ENCODE results near the gene ZNF468. TPM values are rescaled to one million over a fixed set of nuclear protein-coding genes. Genes with fewer than 3 reads are reported as not detected.
"Not testable (repeated sequence)": the region's sequence is repeated elsewhere in the genome, so short reads cannot be mapped to it uniquely, and the experiment has no call there.

The ZNF468 gene
- total RNA-seq, 1 donor from 2014 or later, result 14.8 TPM

GRCh38 chr19:52829866-52830265 is 27.6 kb downstream of the ZNF468 start:
- DNase-seq (ENCODE audit: low read depth in 2 of 2), result not testable (repeated sequence)

DNA sequence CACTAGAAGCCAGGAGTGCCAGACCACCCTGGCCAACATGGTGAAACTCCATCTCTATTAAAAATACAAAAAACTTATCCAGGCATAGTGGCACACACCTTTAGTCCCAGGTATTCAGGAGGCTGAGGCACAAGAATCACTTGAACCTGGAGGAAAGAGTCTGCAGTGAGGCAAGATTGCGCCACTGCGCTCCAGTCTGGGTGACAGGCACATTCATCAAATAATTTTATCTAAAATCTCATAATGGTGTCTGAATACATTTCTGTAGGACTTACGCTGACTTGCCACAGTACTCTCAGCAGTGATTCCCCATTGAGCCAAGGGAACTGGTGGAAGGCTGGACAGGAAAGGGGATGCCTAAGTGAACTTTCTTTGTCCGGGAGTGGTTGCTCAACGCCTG is 31.7 kb downstream of the ZNF468 start:
- DNase-seq (ENCODE audit: low read depth in 2 of 2), result no peak

GRCh38 chr19:52823676-52824075 is 33.7 kb downstream of the ZNF468 start:
- DNase-seq (ENCODE audit: low read depth in 2 of 2), result no peak

DNA sequence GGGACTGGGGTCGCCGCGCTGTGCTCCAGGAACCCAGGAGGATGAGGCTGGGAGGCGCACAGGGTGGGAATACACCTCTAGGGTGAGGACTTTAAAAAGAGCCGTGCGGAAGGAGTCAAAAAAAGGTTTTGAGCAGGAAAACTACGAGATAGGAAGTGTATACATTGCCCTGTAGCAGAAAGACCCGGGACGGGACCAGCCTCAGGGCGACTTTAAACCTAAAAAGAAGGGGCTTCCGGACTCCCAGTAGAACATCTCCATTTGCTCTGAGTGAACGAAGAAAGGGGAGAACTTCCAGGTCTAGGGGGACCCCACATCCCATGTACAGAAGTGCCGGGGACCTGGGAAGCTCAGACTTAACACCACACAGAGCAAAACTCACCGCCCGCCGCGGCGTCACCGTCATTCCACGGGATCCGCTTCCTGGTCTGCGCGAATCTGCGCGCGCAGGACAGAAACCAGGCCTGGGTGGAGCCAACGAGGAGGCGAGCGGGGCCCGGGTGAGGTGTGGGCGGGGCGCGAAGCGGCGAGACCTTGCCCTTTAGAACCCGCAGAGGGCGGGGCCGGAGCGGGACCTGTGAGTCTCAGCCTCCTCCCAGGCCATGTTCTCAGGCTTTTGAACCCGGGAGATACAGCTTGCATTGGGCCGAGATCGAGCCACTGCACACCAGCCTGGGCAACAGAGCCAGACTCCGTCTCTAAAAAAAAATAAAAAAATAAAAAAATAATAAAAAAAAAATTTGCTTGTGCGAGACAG is 36.0 kb downstream of the ZNF468 start, which contains the start of gene ZNF28:
Gene ZNF28, minus strand, starts transcription at position 430 of the 757 bp plus-strand sequence. CDS start 3,675 bp downstream, outside the sequence.
- peak; percentile 6 to 16 for DNase-seq (ENCODE audit: low read depth in 2 of 2)

GRCh38 chr19:52820472-52821203 is 36.8 kb downstream of the ZNF468 start:
- DNase-seq (ENCODE audit: low read depth in 2 of 2), result peak in 1 of 2 donors; percentile 0

- no peak for DNase-seq (ENCODE audit: low read depth in 2 of 2)
Measured at GRCh38 chr19:52809801-52810200, 47.6 kb downstream of the ZNF468 start.

DNA sequence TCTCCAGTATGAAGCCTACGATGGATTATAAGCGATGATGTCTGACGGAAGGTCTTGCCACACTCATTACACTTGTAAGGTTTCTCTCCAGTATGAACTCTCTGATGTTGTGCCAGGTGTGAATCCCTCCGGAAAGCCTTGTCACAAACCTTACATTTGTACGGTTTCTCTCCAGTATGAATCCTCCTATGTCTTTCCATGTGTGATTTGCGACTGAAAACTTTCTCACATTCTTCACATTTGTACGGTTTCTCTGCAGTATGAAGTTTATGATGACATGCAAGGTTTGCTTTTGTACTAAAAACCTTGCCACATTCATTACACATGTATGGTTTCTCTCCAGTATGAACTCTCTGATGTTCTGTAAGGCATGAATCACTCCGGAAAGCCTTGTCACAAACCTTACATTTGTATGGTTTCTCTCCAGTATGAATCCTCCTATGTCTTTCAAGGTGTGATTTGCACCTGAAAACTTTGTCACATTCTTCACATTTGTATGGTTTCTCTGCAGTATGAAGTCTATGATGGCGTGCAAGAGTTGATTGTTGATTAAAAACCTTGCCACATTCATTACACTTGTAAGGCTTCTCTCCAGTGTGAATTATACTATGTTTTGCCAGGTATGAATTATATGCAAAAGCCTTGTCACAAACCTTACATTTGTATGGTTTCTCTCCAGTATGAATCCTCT is 57.3 kb downstream of the ZNF468 start:
- DNase-seq (ENCODE audit: low read depth in 2 of 2), result not testable (repeated sequence)

GRCh38 chr19:52789440-52789839 is 68.0 kb downstream of the ZNF468 start:
- DNase-seq (ENCODE audit: low read depth in 2 of 2), result no peak

Other genes with a start within 250 kb of the ZNF468 start
- 23.9 and 30.3 TPM in 2 replicates for gene ZNF83, start 219.3 kb downstream of the ZNF468 start, total RNA-seq
- 5.4 and 5.8 TPM in 2 replicates for gene ZNF611, start 122.6 kb downstream of the ZNF468 start, total RNA-seq
- gene ZNF600, start 70.8 kb downstream of the ZNF468 start, total RNA-seq, result 3.3 and 3.9 TPM in 2 replicates
- gene ZNF28, start 36.0 kb downstream of the ZNF468 start, total RNA-seq, result 13.7 and 14.0 TPM in 2 replicates
- gene ZNF320, start 40.0 kb upstream of the ZNF468 start, total RNA-seq, result 7.7 and 8.7 TPM in 2 replicates
- gene ZNF888, start 65.8 kb upstream of the ZNF468 start, total RNA-seq, result 4.3 and 4.7 TPM in 2 replicates
- gene ZNF816, start 105.3 kb upstream of the ZNF468 start, total RNA-seq, result 6.9 and 8.3 TPM in 2 replicates
- gene ERVV-1, start 156.3 kb upstream of the ZNF468 start, total RNA-seq, result not detected in 2 replicates
- gene ERVV-2, start 187.1 kb upstream of the ZNF468 start, total RNA-seq, result not detected in 2 replicates
- 11.3 and 18.3 TPM in 2 replicates for gene ZNF160, start 245.8 kb upstream of the ZNF468 start, total RNA-seq